HepG2 (cell line): ENCODE results near the gene SEC14L6. TPM values are rescaled to one million over a fixed set of nuclear protein-coding genes. Genes with fewer than 3 reads are reported as not detected.

Experiments
- ATAC-seq: fragments of 200-7000 bp; cut with Tn5 transposase; 3 replicates; pipeline ENCODE4 v1.9.1; 2020; ENCODE audit warnings: mild to moderate bottlenecking, moderate library complexity
- BruUV-seq: library from RNA; stranded (reverse); fragments of 400-500 nt; replicated peaks from 2 replicates; lab custom pipeline; 2021; lab: Mats Ljungman, UMichigan
- CTCF ChIA-PET: fragments of 300-600 bp; formaldehyde crosslinking; extraction: SDS; loops from one replicate; lab custom pipeline; 2021; ENCODE audit warnings: low total read pairs, inconsistent platforms, low intra/inter-chr PET ratio; lab: Yijun Ruan, JAX
- POLR2A ChIA-PET: fragments of 350-600 bp; sonication (Branson Sonifier 250); formaldehyde crosslinking; loops from one replicate; lab custom pipeline; 2020; ENCODE audit warnings: antibody characterized with exemption, inconsistent platforms; lab: Yijun Ruan, JAX
- DNase-seq: peaks from one replicate; pipeline ENCODE4 v3.0.0-alpha.2; 2015; ENCODE audit warnings: low spot score
- FAIRE-seq: peaks from 3 replicates; lab custom pipeline; 2011; peaks lifted over from hg19 to GRCh38; lab: Jason Lieb, UNC
- H2AFZ ChIP-seq: one replicate; pipeline ENCODE4 v1.6.1; 2011; ENCODE audit warnings: low read length, inconsistent platforms
- H3K27ac ChIP-seq: fragments of 300-600 bp; 3 replicates; pipeline ENCODE4 v1.8.0; 2011; ENCODE audit warnings: mixed run types, mild to moderate bottlenecking, mixed read lengths, low read length, inconsistent platforms; ENCODE audit not compliant: insufficient read depth; ENCODE audit errors: extremely low read length
- H3K27me3 ChIP-seq, 2 experiments: fragments of 200-600 bp in 1 of 2; 2 replicates in 1 of 2; 3 replicates in 1 of 2; pipeline versions ENCODE4 v1.6.0 to v1.8.0; 2011; ENCODE audit warnings: low read length in 2 of 2, mild to moderate bottlenecking in 2 of 2, moderate library complexity in 2 of 2, inconsistent platforms in 1 of 2; ENCODE audit not compliant: insufficient read depth in 2 of 2, control insufficient read depth in 1 of 2
- H3K36me3 ChIP-seq, 2 experiments: fragments of 200-600 bp in 1 of 2; replicated peaks in 1 of 2; 2 replicates in 1 of 2; 3 replicates in 1 of 2; pipeline versions ENCODE4 v1.5.1 to v1.8.0; 2011; ENCODE audit warnings: low read length in 2 of 2, inconsistent platforms in 1 of 2; ENCODE audit not compliant: insufficient read depth in 2 of 2, control insufficient read depth in 1 of 2
- H3K4me1 ChIP-seq: 2 replicates; pipeline ENCODE4 v1.5.1; 2012; ENCODE audit warnings: low read length, inconsistent platforms; ENCODE audit not compliant: insufficient read depth
- H3K4me2 ChIP-seq: 2 replicates; pipeline ENCODE4 v1.6.0; 2011; ENCODE audit warnings: low read depth, low read length, inconsistent platforms
- H3K4me3 ChIP-seq, 3 experiments: fragments of 200-600 bp in 1 of 3; sonication (generic), shearing (Covaris generic) in 1 of 3; replicated peaks in 1 of 3; 2 replicates each; pipeline ENCODE4 v1.5.1; 2011 to 2016; ENCODE audit warnings: low read length in 3 of 3, inconsistent platforms in 2 of 3, low read depth in 2 of 3, mild to moderate bottlenecking in 2 of 3, control low read depth in 1 of 3, mixed read lengths in 1 of 3; ENCODE audit not compliant: insufficient read depth in 1 of 3
- H3K79me2 ChIP-seq: one replicate; pipeline ENCODE4 v1.6.1; 2011; ENCODE audit warnings: low read length, inconsistent platforms; ENCODE audit not compliant: insufficient read depth
- H3K9ac ChIP-seq: 2 replicates; pipeline ENCODE4 v1.6.0; 2011; ENCODE audit warnings: mild to moderate bottlenecking, low read depth, low read length, inconsistent platforms; ENCODE audit not compliant: insufficient read depth
- H3K9me3 ChIP-seq: 2 replicates; pipeline ENCODE4 v1.5.1; 2012; ENCODE audit warnings: mild to moderate bottlenecking, low read length
- H4K20me1 ChIP-seq: 2 replicates; pipeline ENCODE4 v1.6.0; 2011; ENCODE audit warnings: inconsistent platforms, mild to moderate bottlenecking, low read length, moderate library complexity; ENCODE audit not compliant: insufficient read depth
- CREB1 ChIP-seq, 2 experiments: fragments of 450-650 bp in 1 of 2; IDR thresholded peaks; 2 replicates each; pipeline ENCODE4 v1.6.1; 2016 to 2017; ENCODE audit warnings: control low read depth in 1 of 2, mild to moderate bottlenecking in 1 of 2, missing compliant biosample characterization in 1 of 2, missing genetic modification characterization in 1 of 2
- MTF2 ChIP-seq: sonication (generic); formaldehyde crosslinking; IDR thresholded peaks from 2 replicates; pipeline ENCODE4 v1.5.0; 2020; ENCODE audit warnings: missing genetic modification reagents, borderline replicate concordance
- PPARG ChIP-seq: conservative IDR thresholded peaks from 2 replicates; pipeline ENCODE4 v1.6.1; 2016; ENCODE audit warnings: missing biosample characterization, missing genetic modification reagents
- RBAK ChIP-seq: sonication (generic); formaldehyde crosslinking; IDR thresholded peaks from 2 replicates; pipeline ENCODE4 v1.5.1; 2020; ENCODE audit warnings: mild to moderate bottlenecking, missing genetic modification reagents
- U2AF1 ChIP-seq: fragments of 200-400 bp; formaldehyde crosslinking; optimal IDR thresholded peaks from 2 replicates; pipeline ENCODE3; 2017; ENCODE audit warnings: mild to moderate bottlenecking, low read depth, low read length
- ZBTB42 ChIP-seq: sonication (generic); formaldehyde crosslinking; IDR thresholded peaks from 2 replicates; pipeline ENCODE4 v1.5.0; 2020; ENCODE audit warnings: mild to moderate bottlenecking, missing genetic modification reagents
- ZNF292 ChIP-seq: sonication (generic); formaldehyde crosslinking; IDR thresholded peaks from 2 replicates; pipeline ENCODE4 v1.8.1; 2022; ENCODE audit warnings: mild to moderate bottlenecking, low read depth, missing genetic modification reagents, borderline replicate concordance
- WGBS: methylation state at CpG from one replicate; pipeline ENCODE4 v1.1.6; 2017; ENCODE audit warnings: low lambda C conversion rate; 5-methylcytosine and 5-hydroxymethylcytosine counted together
- in situ Hi-C: cut with HindIII; loops from 2 replicates; pipeline ENCODE4 v1.10.0; 2017; ENCODE audit warnings: low pct_unique_long_range_greater_than_20kb; ENCODE audit not compliant: extremely low pct_ligation_motif_present
- intact Hi-C: fragments of 100-400 bp; cut with micrococcal nuclease; formaldehyde crosslinking; loops from one replicate; pipeline ENCODE4 v1.10.0; 2022; ENCODE audit not compliant: unreplicated experiment
- polyA plus RNA-seq, 8 experiments: library from polyadenylated mRNA; depleted of rRNA in 3 of 8; stranded (reverse) in 7 of 8; unstranded in 1 of 8; fragments of >200 nt; fragmentation: Illumina TruSeq in 4 of 8; extraction: Trizol in 4 of 8; gene quantifications; 2 replicates each; pipeline versions ENCODE4 v1.2.1 to v1.2.3, GENCODE V29; 2011 to 2016; ENCODE audit warnings: low read depth in 4 of 8, missing spikeins in 1 of 8, mixed read lengths in 1 of 8; ENCODE audit not compliant: insufficient read depth in 1 of 8
- total RNA-seq, 5 experiments: library from RNA; depleted of rRNA; stranded (reverse); fragments of >200 nt; fragmentation: Illumina TruSeq; extraction: Trizol; gene quantifications; 2 replicates each; pipeline ENCODE4 v1.2.3, GENCODE V29; 2016; ENCODE audit warnings: low read depth in 1 of 5
- TF ChIP-seq, protein P1 (sequence below): sonication (generic); formaldehyde crosslinking; conservative IDR thresholded peaks from 2 replicates; pipeline ENCODE4 v1.4.0; 2020; ENCODE audit warnings: missing genetic modification reagents

Gene SEC14L6
- total and polyA plus RNA-seq, 2 of the 13 experiments (the other 11 are each of a cell fraction or from before 2014, with no cell fraction given): 0.09 to 9.3 TPM

DNA sequence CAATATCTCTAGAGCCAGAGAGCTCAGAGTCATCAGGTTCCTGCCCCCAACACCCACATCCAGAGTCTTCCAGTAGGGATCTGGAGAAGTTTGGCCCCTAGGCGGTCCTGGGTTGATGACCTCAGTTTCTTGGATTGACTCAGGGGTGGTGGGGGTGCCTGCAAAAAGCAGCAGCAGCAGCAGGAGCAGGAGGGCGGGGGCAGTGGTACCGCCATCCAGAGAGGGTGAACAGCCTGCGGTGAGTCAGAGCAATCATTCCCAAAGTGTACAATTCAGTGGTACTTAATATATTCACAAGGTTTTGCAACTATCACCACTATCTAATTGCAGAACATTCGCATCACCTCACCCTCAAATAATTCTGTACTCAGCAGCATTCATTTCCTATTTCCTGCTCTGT lies 64.8 kb downstream of the SEC14L6 start:
- no peak overlapping the region for H3K4me2 ChIP-seq
- 9% methylated on average over 4 of the region's 5 CpGs for WGBS
- ChIA-PET POLR2A (no interaction called here), CTCF (no interaction called here)
- no peak overlapping the region for H3K9ac ChIP-seq
- H3K4me1 ChIP-seq: no peaks in the 10 kb centered on the region
- no peak for FAIRE-seq
- ATAC-seq: no peak
- no peaks in the 10 kb centered on the region for H4K20me1 ChIP-seq
- H2AFZ ChIP-seq: no peak overlapping the region
- TF ChIP-seq PPARG (no peak), U2AF1 (no peak), RBAK (CRISPR knock-in tag) (no peak), ZBTB42 (CRISPR knock-in tag) (no peak), MTF2 (CRISPR knock-in tag) (no peak), CREB1 (IDR thresholded peaks at IDR 0.05) (no peak), CREB1 (CRISPR knock-in tag; IDR thresholded peaks at IDR 0.05) (no peak)
- TF ChIP-seq, protein P1, sequence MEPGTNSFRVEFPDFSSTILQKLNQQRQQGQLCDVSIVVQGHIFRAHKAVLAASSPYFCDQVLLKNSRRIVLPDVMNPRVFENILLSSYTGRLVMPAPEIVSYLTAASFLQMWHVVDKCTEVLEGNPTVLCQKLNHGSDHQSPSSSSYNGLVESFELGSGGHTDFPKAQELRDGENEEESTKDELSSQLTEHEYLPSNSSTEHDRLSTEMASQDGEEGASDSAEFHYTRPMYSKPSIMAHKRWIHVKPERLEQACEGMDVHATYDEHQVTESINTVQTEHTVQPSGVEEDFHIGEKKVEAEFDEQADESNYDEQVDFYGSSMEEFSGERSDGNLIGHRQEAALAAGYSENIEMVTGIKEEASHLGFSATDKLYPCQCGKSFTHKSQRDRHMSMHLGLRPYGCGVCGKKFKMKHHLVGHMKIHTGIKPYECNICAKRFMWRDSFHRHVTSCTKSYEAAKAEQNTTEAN (CRISPR knock-in tag): no peak
- DNase-seq: no peak
- in situ Hi-C loops: loop anchor here (10.0 kb wide), 1 partner anchor 217 kb away; the partner anchor contains the start of gene OSM
- H3K36me3 ChIP-seq: no peaks in the 10 kb centered on the region
- peaks cover 2 to 20% of the 10 kb centered on the region in 2 experiments; a peak in 4 of 5 replicates for H3K27me3 ChIP-seq
- BruUV-seq: no TSS peak
- H3K79me2 ChIP-seq: no peaks in the 10 kb centered on the region
- H3K9me3 ChIP-seq: no peaks in the 10 kb centered on the region
- intact Hi-C loops: no loop called here
- H3K4me3 ChIP-seq: no peak overlapping the region
- H3K27ac ChIP-seq: no peak overlapping the region

DNA sequence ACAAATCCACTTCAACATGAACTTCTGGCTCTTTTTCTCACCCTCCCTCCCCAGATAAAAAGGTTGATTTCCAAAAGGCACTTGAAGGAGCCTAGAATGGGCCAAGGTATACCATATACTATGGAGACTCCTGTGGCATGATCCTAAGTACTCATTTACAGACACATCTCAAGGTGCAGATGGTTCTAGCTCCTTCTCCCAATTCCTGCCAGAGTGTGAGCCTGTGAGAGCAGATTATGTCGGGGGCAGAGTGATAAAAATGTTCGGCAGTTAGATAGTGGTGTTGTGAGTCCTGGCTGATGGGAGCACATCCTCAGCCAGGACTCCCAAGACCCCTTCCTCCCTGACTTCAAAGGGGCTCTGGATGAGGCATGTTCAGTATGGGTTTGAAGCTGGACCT lies 66.6 kb downstream of the SEC14L6 start:
- DNase-seq: no peak
- Histone ChIP-seq H3K27ac (no peak overlapping the region), H3K4me3 (no peak overlapping the region), H3K4me2 (no peak overlapping the region), H3K36me3 (no peaks in the 10 kb centered on the region), H3K27me3 (peaks cover 2 to 32% of the 10 kb centered on the region in 2 experiments; a peak in 4 of 5 replicates), H4K20me1 (no peaks in the 10 kb centered on the region), H3K79me2 (no peaks in the 10 kb centered on the region), H2AFZ (no peak overlapping the region), H3K9ac (no peak overlapping the region), H3K4me1 (no peaks in the 10 kb centered on the region), H3K9me3 (no peaks in the 10 kb centered on the region)
- CTCF ChIA-PET: no interaction called here
- POLR2A ChIA-PET: no interaction called here
- ATAC-seq: no peak
- FAIRE-seq: no peak
- BruUV-seq: no TSS peak
- intact Hi-C loops: no loop called here
- TF ChIP-seq ZNF292 (CRISPR knock-in tag): no peak
- in situ Hi-C loops: loop anchor here (10.0 kb wide), 1 partner anchor 215 kb away; the partner anchor contains the start of gene OSM
- 20% methylated on average over 2 of the region's 2 CpGs for WGBS
